Trophoblast cell (in vitro differentiated cells and primary cell): Measurements from ENCODE around the gene BCORL1. TPM values are rescaled to one million over a fixed set of nuclear protein-coding genes. Genes with fewer than 3 reads are reported as not detected.
A peak's percentile ranks its signal among the peaks of the same experiment; 100 is the strongest.

Experiments
- DNase-seq, 2 donors: peaks; one replicate each; pipeline ENCODE4 v3.0.0-alpha.2; 2016
- H2AFZ ChIP-seq: 2 replicates; pipeline ENCODE4 v1.6.1; 2013; ENCODE audit warnings: low read length, moderate library complexity, mild to moderate bottlenecking; ENCODE audit not compliant: insufficient read depth, poor library complexity
- H2AK5ac ChIP-seq: 2 replicates; pipeline ENCODE4 v1.6.1; 2013; ENCODE audit warnings: mild to moderate bottlenecking, low read length
- H2BK120ac ChIP-seq: 2 replicates; pipeline ENCODE4 v1.6.1; 2013; ENCODE audit warnings: low read length, mild to moderate bottlenecking, moderate library complexity; ENCODE audit not compliant: insufficient read depth, poor library complexity
- H2BK12ac ChIP-seq: 2 replicates; pipeline ENCODE4 v1.6.1; 2013; ENCODE audit warnings: mild to moderate bottlenecking, low read length, moderate library complexity
- H2BK5ac ChIP-seq: 2 replicates; pipeline ENCODE4 v1.6.1; 2013; ENCODE audit warnings: low read length, low read depth, moderate library complexity, mild to moderate bottlenecking; ENCODE audit not compliant: poor library complexity
- H3K14ac ChIP-seq: 2 replicates; pipeline ENCODE4 v1.6.1; 2013; ENCODE audit warnings: mild to moderate bottlenecking, low read length
- H3K18ac ChIP-seq: 2 replicates; pipeline ENCODE4 v1.6.1; 2013; ENCODE audit warnings: mild to moderate bottlenecking, low read length
- H3K23ac ChIP-seq: 2 replicates; pipeline ENCODE4 v1.6.1; 2013; ENCODE audit warnings: low read length
- H3K27ac ChIP-seq: 2 replicates; pipeline ENCODE4 v1.5.1; 2013; ENCODE audit warnings: low read depth, mild to moderate bottlenecking, inconsistent platforms, low read length, moderate library complexity
- H3K27me3 ChIP-seq: 2 replicates; pipeline ENCODE4 v1.6.1; 2013; ENCODE audit warnings: inconsistent platforms, mild to moderate bottlenecking, low read length, moderate library complexity; ENCODE audit not compliant: insufficient read depth
- H3K36me3 ChIP-seq, 2 experiments: 1 replicate in 1 of 2; 2 replicates in 1 of 2; pipeline ENCODE4 v1.6.1; 2013; ENCODE audit warnings: low read length in 2 of 2, mild to moderate bottlenecking in 2 of 2, moderate library complexity in 1 of 2; ENCODE audit not compliant: insufficient read depth in 2 of 2, control insufficient read depth in 1 of 2
- H3K4ac ChIP-seq: 2 replicates; pipeline ENCODE4 v1.6.1; 2013; ENCODE audit warnings: low read depth, mild to moderate bottlenecking, low read length, moderate library complexity
- H3K4me1 ChIP-seq, 2 experiments: 1 replicate in 1 of 2; 2 replicates in 1 of 2; pipeline ENCODE4 v1.6.1; 2013; ENCODE audit warnings: low read length in 2 of 2, mild to moderate bottlenecking in 2 of 2, moderate library complexity in 1 of 2; ENCODE audit not compliant: insufficient read depth in 2 of 2, control insufficient read depth in 1 of 2
- H3K4me2 ChIP-seq: 2 replicates; pipeline ENCODE4 v1.6.1; 2013; ENCODE audit warnings: inconsistent platforms, mild to moderate bottlenecking, low read length, moderate library complexity
- H3K4me3 ChIP-seq: 2 replicates; pipeline ENCODE4 v1.5.1; 2013; ENCODE audit warnings: mild to moderate bottlenecking, low read depth, low read length, inconsistent platforms
- H3K79me1 ChIP-seq: one replicate; pipeline ENCODE4 v1.6.1; 2013; ENCODE audit warnings: low read length
- H3K79me2 ChIP-seq: 2 replicates; pipeline ENCODE4 v1.6.1; 2013; ENCODE audit warnings: low read length, mild to moderate bottlenecking; ENCODE audit not compliant: control insufficient read depth, insufficient read depth, poor library complexity
- H3K9ac ChIP-seq: 2 replicates; pipeline ENCODE4 v1.6.1; 2013; ENCODE audit warnings: mild to moderate bottlenecking, low read length
- H3K9me3 ChIP-seq: 2 replicates; pipeline ENCODE4 v1.6.1; 2013; ENCODE audit warnings: low read depth, mild to moderate bottlenecking, control low read depth, inconsistent platforms, low read length; ENCODE audit not compliant: insufficient read depth
- H4K12ac ChIP-seq: 2 replicates; pipeline ENCODE4 v1.6.1; 2013; ENCODE audit warnings: low read depth, mild to moderate bottlenecking, low read length, moderate library complexity
- H4K8ac ChIP-seq: 2 replicates; pipeline ENCODE4 v1.6.1; 2013; ENCODE audit warnings: low read depth, mild to moderate bottlenecking, low read length, moderate library complexity
- H4K91ac ChIP-seq: one replicate; pipeline ENCODE4 v1.6.1; 2013; ENCODE audit warnings: low read depth, mild to moderate bottlenecking, low read length, moderate library complexity
- WGBS: extraction: QIAGEN DNeasy Blood & Tissue Kit; methylation state at CpG from one replicate; pipeline ENCODE4 v1.1.7; 2013; ENCODE audit warnings: missing lambda C conversion rate; ENCODE audit not compliant: insufficient read length, insufficient coverage; ENCODE audit errors: extremely low coverage; 5-methylcytosine and 5-hydroxymethylcytosine counted together
- polyA plus RNA-seq: library from polyadenylated mRNA; stranded (reverse); fragments of 200-250 nt; gene quantifications from 2 replicates; pipeline ENCODE4 v1.2.3, GENCODE V29; 2013

The BCORL1 gene
- 26.2 and 26.3 TPM in 2 replicates for polyA plus RNA-seq

DNA sequence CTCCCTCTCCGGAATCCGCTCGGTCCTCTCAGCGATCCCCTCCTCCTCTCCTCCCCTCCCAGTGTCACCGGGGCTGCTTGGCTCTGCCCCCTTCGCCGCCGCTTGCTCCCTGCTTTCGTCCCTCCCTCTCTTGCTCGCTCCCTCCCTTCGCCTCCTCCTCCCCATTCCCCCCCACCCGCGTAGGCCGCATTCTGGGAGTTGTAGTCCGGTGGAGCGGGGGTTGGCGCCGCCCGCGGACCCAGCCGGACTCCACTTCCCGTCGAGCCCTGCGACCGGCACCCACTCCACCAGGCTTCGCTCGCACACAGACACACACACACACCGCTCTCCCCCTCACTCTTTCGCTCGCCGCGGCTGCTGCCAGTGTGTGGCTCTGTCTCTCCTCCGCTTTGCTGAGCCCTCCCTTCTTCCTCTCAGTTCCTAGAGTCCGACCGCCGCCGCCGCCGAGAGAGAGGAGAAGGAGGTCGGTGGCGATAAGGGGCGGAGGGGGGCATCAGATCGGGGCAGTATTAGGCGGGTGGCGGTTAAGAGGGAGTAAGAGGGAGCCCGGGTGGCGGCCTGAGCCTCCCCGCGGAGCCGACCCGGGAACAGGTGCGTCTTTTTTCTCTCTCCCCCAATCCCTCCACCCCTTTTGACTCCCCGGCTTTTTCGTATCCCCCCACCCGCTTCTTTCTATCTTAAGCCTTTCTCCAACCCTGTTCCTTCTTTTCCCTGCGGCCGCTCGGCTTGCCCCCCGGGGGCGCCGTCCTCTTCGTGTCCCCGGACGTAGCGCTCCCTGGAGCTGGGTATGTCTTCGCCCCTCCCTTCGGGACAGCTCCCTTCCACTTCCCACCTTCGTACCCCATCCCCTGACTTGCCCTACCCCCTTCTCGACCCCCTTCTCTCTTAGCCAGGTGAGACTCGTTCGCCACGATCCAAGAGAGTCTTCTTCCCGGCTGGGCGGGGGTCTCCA is at the start of gene BCORL1:
Gene BCORL1, plus strand, starts transcription at position 336 of the 952 bp plus-strand sequence. CDS start 22,597 bp downstream, outside the sequence.
- peaks cover 9% of the 10 kb centered on the region for H3K79me1 ChIP-seq
- H3K27me3 ChIP-seq, result peaks cover 7% of the 10 kb centered on the region
- WGBS, result no CpG with 5 or more reads among the region's 74 CpGs
- H2AK5ac ChIP-seq, result no peak within 1 kb of the TSS
- no peak within 1 kb of the TSS for H2BK120ac ChIP-seq
- peaks cover 2 to 12% of the 10 kb centered on the region in 2 experiments for H3K4me1 ChIP-seq
- no peak within 1 kb of the TSS for H2BK5ac ChIP-seq
- no peak within 1 kb of the TSS for H3K23ac ChIP-seq
- peak within 1 kb of the TSS; percentile 43 for H4K8ac ChIP-seq
- no peak within 1 kb of the TSS for H3K18ac ChIP-seq
- H3K9me3 ChIP-seq, result no peaks in the 10 kb centered on the region
- peaks cover 2% of the 10 kb centered on the region for H3K79me2 ChIP-seq
- DNase-seq, result peak; percentile 77 to 79
- H3K4me2 ChIP-seq, result peak within 1 kb of the TSS; percentile 90
- H2AFZ ChIP-seq, result no peak within 1 kb of the TSS
- no peak within 1 kb of the TSS for H3K4ac ChIP-seq
- H2BK12ac ChIP-seq, result no peak within 1 kb of the TSS
- H3K27ac ChIP-seq, result no peak within 1 kb of the TSS
- H4K12ac ChIP-seq, result no peak within 1 kb of the TSS
- no peak within 1 kb of the TSS for H4K91ac ChIP-seq
- H3K14ac ChIP-seq, result no peak within 1 kb of the TSS
- no peak within 1 kb of the TSS for H3K9ac ChIP-seq
- H3K4me3 ChIP-seq, result peak within 1 kb of the TSS; percentile 69
- H3K36me3 ChIP-seq, result no peaks in the 10 kb centered on the region

- peak overlapping the region; percentile 93 for H3K18ac ChIP-seq
- H3K23ac ChIP-seq, result no peak overlapping the region
- H2AK5ac ChIP-seq, result no peak overlapping the region
- H4K12ac ChIP-seq, result peak overlapping the region; percentile 47
- peak overlapping the region; percentile 70 for H3K4me3 ChIP-seq
- H2BK120ac ChIP-seq, result peak overlapping the region; percentile 46
- H3K27me3 ChIP-seq, result peaks cover 16% of the 10 kb centered on the region
- no peak overlapping the region for H2BK12ac ChIP-seq
- H3K79me2 ChIP-seq, result peaks cover 6% of the 10 kb centered on the region
- H3K79me1 ChIP-seq, result peaks cover 14% of the 10 kb centered on the region
- H2AFZ ChIP-seq, result peak overlapping the region; percentile 75
- H3K9me3 ChIP-seq, result no peaks in the 10 kb centered on the region
- no peak overlapping the region for H3K27ac ChIP-seq
- H3K9ac ChIP-seq, result no peak overlapping the region
- H3K14ac ChIP-seq, result peak overlapping the region; percentile 93
- peak overlapping the region; percentile 79 for H4K8ac ChIP-seq
- H3K36me3 ChIP-seq, result peaks cover 6 to 8% of the 10 kb centered on the region in 2 experiments
- peak overlapping the region; percentile 94 for H4K91ac ChIP-seq
- H3K4me1 ChIP-seq, result peaks cover 0 to 2% of the 10 kb centered on the region in 2 experiments
- DNase-seq, result peak in 1 of 2 donors; percentile 46
- no peak overlapping the region for H3K4ac ChIP-seq
- peak overlapping the region; percentile 79 for H3K4me2 ChIP-seq
- no CpG with 5 or more reads among the region's 47 CpGs for WGBS
- H2BK5ac ChIP-seq, result no peak overlapping the region
Observed at GRCh38 chrX:129932821-129933321, 49.6 kb upstream of the BCORL1 start.

- Histone ChIP-seq H3K9me3 (no peaks in the 10 kb centered on the region), H3K4me1 (peaks cover 0 to 2% of the 10 kb centered on the region in 2 experiments), H2AFZ (no peak overlapping the region), H3K36me3 (peaks cover 6 to 7% of the 10 kb centered on the region in 2 experiments), H3K79me1 (peaks cover 14% of the 10 kb centered on the region), H3K23ac (no peak overlapping the region), H2AK5ac (no peak overlapping the region), H4K91ac (no peak overlapping the region), H3K4me2 (no peak overlapping the region), H3K4ac (no peak overlapping the region), H4K12ac (no peak overlapping the region), H2BK120ac (no peak overlapping the region), H3K79me2 (peaks cover 6% of the 10 kb centered on the region), H3K4me3 (no peak overlapping the region), H4K8ac (no peak overlapping the region), H3K18ac (no peak overlapping the region), H2BK12ac (no peak overlapping the region), H3K27ac (no peak overlapping the region), H3K9ac (no peak overlapping the region), H2BK5ac (no peak overlapping the region), H3K27me3 (peaks cover 16% of the 10 kb centered on the region), H3K14ac (no peak overlapping the region)
- DNase-seq, result no peak
- WGBS, result no CpG with 5 or more reads among the region's 7 CpGs
Observed at GRCh38 chrX:129933700-129934099, 48.7 kb upstream of the BCORL1 start.

- no CpG with 5 or more reads among the region's 10 CpGs for WGBS
- H3K79me2 ChIP-seq, result peaks cover 6% of the 10 kb centered on the region
- DNase-seq, result no peak
Observed at GRCh38 chrX:129934461-129934860, 48.0 kb upstream of the BCORL1 start.

More at GRCh38 chrX:129934461-129934860, 48.0 kb upstream of the BCORL1 start:
- Histone ChIP-seq H3K18ac (no peak overlapping the region), H2BK5ac (no peak overlapping the region), H2AK5ac (no peak overlapping the region), H2BK12ac (no peak overlapping the region), H2BK120ac (no peak overlapping the region), H3K27me3 (peaks cover 16% of the 10 kb centered on the region), H3K27ac (no peak overlapping the region), H3K23ac (no peak overlapping the region), H4K91ac (no peak overlapping the region), H3K4me3 (no peak overlapping the region), H4K8ac (no peak overlapping the region), H3K14ac (no peak overlapping the region), H2AFZ (no peak overlapping the region), H3K4me2 (no peak overlapping the region), H3K9me3 (no peaks in the 10 kb centered on the region), H3K79me1 (peaks cover 14% of the 10 kb centered on the region), H4K12ac (no peak overlapping the region), H3K4me1 (peaks cover 0 to 2% of the 10 kb centered on the region in 2 experiments), H3K9ac (no peak overlapping the region), H3K36me3 (peaks cover 0 to under 1% of the 10 kb centered on the region in 2 experiments), H3K4ac (no peak overlapping the region)
